ENCODE data around the gene DYSF.

- TF ChIP-seq CTCF (IDR thresholded peaks at IDR 0.05) = no peak
- no peak for TF ChIP-seq POLR2A (IDR thresholded peaks at IDR 0.05)
These were observed 138.9 kb downstream of the DYSF start for GRCh38 chr2:71592181-71592711.

Measured in lower leg skin (tissue), 3 donors.